Medulla oblongata (tissue), 1 donor: Measurements from ENCODE around the gene SSBP4.

ENCODE experiments used
- DNase-seq: peaks from one replicate; pipeline ENCODE4 v3.0.0-alpha.2; 2015; ENCODE audit errors: extremely low spot score

Gene SSBP4

DNA sequence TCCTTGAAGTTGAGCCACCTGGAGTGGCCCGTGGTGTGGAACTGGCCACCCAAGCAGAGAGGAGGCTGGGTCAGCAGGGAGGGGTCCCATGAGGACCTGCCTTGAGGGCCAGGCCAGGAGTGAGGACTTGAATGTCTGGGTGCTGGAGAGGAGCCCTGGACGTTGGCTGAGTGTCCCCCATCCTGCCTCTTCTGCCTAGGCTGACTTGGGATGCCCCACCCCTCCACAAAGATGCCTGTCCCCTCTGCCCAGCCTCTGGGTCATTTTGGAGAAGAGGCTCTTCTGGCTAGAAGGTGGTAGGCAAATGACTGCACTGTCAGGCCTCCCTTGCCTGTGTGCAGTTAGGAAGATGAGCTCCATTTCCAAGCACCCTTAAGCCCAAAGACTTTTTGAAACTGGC lies 1.7 kb downstream of the SSBP4 start:
- DNase-seq: no peak

DNA sequence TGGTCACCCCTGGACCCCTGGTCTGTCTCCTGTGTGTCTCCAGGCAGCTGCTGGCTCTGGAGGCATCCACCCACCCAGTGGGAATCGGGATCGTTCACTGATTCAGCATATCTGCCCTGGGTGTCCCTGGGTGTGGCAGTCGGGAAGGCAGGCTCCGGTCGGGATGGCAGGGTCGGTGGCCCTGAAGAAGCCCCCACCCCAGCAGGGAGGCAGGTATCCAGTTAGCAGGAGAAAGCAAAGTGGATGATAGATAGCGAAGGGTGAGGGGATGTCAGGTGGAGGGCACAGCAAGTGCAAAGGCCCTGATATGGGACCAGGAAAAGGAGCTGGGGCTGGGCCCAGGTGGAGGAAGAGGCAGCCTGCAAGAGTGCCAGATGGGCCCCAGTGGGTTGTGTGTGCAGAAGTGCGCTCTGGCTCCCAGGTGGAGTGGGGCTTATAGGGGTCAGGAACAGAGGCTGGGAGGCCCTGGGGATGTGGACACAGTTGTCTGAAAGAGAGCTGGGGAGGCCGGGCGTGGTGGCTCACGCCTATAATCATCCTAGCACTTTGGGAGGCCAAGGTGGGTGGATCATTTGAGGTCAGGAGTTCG lies 2.3 kb downstream of the SSBP4 start:
- DNase-seq: no peak

DNA sequence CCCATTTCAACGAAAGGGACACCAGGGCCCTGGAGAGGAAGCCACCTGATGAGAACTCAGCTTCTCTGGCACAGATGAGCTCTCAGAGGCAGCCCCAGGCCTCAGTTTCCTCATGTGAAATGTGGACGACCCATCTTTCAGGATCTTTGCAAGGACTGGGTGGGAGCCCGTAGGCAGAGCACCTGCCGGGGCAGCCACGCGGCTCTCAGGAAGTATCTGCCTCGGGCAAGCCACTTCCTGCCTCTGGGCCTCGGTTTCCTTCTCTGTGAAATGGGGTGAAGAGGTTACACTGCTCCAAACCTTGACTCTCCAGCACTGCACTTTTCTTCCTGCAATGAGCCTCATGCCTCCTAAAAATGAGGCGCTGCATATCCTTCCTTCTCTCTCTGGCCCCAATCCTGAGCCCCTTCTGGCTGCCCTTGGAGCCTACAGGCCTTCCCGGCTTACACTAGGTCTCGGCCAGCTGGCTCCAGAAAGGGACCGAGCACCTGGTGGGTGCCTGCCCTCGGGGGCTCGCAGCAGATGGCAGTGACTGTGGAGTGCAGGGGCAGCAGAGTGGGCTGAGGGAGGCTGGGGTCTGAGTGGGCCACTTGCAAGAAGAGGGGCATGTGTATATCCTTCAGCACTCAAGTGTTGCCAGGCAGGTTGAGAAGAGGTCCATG lies 3.5 kb downstream of the SSBP4 start:
- no peak for DNase-seq

DNA sequence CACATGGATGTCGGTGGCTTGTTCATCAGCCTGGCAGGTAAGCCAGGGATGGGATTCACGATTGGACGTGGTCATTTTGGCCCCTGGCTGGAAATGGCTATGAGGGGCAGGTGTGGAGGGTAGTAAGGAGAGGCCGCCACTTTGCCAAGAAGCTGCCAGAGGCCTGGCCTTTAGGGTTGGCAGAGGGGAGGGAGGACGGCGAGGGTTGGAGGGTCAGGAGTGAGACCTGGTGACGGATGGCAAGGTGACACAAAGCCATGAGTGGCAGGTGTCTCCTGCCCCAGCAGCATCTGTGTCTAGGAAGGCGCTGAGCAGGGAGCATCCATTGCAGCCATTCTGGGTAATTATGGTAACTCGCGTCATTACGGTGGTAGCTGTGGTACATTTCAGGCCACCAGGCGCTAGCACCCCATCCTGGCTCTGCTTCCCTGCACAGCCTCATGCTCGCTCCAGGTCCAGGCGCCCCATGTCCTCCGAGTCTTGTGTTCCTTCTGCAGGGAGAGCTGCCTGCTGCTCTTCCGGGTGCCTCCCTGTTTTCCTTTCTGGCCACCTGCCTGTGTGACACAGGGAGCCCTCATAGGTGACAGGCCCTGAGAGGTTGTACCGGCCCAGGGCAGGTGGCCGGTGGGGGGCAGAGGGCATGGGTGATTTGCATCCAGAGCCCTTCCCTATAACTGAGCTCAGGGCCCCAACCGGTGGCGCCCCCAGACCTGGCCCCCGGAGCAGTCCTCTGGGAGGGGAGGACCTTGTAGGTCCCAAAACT lies 4.2 kb downstream of the SSBP4 start:
- DNase-seq: no peak

DNA sequence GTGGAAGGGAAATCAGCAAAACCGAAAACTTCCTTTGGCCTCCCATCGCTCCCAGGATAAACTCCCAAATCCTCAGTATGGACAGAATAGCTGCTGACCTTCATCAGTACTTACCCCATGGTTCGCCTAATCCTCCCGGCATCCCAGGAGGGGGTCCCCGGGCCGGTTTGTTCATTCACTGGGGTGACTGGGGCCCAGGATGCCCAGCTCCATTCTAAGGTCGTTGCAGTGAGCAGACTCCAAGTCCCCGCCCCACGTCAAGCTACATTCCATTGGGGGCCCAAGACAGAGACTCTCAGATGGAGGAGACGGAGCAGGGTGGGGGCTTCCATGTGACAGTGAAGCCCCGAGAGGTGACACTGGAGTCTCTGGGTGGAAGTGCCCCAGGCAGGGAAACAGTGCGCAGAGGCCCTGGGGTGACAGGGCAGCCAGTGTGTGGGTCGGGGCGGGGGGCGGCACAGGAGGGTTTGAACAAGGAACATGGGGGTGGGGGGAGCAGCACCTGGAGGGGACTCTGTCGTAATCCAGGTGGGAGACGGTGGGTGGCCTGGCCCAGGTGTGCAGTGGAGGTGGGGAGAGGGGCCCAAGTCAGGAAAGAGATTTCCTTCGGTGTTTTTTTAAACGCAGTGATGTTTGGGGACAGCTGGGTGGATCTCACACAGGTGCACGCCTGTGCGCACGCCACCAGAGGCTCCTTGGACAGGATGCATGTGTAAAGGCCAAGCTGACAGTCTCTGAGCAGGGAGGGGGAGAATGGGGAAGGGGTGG lies 5.1 kb downstream of the SSBP4 start:
- no peak for DNase-seq

DNA sequence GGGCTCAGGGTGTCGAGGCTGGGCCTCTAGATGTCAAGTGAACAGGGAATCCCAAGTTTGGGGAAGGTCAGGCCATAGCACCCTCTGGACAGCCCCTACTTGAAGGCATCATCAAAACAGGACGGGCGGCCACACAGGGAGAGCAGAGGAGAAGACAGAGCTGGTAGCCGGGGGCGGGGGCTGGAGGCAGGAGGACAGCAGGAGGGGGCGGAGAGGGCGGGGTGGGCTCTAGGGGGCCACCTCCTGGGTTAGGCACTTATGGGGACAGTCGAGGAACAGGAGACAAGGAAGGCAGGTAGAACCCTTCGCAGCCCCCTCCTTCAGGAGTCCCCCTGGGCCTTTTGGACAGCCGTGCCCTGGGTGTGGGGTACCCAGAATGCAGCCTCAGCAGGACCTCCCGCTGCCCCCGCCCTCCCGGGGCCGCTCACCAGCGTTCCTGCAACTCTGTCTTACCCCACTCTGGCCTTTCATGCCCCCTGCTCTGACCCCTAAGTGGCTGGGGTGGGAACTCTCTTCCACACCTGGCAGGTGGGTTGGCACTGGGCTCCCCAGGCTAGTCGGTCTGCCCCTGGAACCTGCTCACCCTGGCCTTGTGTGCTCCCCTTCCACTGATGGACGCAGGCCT lies 5.8 kb downstream of the SSBP4 start:
- no peak for DNase-seq

DNA sequence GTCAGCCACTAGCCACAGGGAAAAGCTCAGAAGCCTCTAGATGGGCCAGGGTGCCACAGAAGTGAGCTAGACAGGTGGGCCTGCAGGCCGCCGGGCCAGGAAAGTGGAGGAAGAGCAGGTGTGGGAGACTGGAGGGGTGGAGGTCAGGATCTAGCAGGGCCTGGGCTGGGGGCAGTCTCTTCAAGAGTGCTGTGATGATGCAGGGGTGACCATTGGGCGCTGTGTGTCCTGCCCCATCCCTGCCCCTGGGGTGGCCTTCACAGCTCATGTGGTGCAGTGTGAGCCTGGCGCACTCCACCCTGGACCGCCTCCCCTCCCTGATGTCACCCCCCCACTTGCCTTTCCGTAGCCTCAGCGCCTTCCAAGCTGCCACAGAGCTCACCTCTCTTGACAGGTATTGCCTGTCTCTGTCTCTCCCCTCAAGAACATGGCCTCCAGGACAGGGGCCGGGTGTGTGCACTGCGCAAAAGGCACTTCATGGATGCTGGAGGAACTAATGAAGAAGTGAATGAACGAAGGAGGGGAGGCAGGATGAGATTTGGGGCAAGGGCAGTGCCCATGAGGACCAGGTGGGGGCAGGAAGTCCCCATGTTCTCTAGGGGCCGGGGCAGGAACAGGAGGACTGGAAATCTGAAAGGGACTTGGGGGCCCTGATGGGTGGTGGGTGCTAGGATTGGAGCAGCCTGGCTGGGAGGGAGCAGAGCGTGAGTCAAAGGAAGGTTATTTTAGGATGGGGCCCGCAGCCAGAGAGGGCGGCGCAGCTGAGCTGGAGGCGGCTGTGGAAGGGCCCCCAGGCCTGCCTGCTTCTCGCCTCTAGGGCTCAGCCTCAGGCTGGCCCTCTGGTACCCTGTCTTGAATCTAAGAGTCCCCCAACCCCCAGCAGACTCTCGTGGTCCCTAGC lies 6.6 kb downstream of the SSBP4 start:
- DNase-seq: no peak

DNA sequence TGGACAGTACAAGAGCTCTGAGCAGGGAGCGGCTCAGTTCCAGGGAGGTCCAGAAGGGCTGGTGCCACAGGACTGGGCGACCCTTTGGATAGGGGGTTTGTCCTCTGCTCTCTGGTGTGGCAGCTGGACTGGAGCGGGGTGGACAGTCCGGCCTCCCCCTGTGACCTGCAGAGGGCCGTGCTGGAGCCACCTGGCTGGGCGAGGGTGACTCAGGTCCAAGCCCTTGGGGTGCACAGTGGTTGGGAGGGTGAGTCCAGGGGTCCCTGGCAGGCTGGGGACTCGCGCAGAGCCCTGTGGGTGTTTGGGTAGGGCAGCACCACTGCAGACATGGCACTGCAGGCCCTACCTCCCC lies 7.2 kb downstream of the SSBP4 start:
- DNase-seq: no peak

DNA sequence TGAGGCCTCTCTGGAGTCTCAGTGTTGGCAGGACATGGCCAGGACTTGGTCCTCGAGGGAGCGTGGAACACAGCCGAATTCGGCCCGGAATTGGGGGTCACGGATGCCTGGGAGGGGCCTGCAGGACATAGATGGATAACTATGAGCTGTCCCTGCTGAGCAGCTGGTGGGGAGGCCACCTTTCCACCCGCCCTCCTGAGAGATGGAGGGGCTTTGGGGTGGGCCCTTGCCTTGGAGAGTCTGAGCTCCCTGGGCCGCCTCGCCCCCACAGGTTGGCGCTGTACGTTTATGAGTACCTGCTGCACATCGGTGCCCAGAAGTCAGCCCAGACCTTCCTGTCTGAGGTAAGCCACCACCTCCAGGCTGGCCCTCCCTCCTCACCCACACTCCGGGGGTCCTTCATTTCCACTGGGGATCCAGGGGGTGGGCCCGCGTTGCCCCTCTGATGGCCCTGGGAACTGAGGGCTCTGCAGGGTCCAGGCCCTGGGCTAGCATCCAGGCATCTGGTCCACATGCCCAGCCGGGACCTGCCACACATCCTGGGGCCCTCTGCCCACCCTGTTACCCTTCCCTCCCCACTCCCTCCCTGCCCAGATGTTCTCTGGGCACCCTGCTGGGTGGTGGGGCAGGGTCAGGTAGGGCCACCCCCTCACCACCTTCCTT lies 8.0 kb downstream of the SSBP4 start:
- DNase-seq: no peak

DNA sequence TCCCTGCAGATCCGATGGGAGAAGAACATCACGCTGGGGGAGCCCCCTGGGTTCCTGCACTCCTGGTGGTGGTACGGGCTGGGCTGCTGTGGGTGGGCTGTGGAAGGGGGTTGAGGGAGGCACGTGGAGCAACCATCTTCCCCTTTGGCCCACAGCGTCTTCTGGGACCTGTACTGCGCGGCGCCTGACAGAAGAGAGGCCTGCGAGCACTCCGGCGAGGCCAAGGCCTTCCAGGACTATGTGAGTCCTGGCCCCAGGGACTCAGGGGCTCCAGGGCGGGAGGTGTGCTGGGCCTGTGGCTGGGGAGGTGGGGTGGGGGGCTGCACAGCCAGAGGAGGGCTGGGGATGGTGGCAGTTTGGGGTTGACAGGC lies 8.5 kb downstream of the SSBP4 start:
- no peak for DNase-seq

DNA sequence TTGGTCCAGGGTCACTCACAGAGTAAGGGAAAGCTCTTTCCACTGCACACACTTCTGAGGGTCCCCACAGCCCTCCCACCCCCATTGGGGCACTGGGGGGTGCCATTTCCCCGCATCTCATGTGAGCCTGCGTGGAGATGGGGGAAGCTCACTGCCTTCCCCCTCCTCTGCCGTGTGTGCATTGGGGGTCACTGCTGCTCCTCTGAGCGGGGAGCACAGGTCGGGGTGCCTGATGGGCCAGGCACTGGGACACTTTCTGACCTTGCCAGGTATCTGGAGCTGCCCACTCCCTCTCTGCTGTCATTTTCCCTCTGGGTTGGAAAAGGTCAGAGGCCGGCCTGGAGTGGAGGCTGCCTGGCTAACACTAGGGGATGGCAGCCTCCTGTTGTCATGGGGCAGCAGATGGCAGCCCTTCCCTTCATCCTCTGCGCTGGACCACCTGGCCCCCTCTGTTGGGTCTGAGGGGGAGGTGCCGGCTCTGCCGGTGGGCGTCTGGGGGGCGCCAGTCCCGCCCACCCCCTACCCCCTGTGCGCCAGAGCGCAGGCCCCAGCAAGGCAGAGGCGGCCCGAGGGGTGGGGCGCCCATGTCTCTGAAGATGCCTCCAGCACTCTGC lies 9.1 kb downstream of the SSBP4 start:
- DNase-seq: no peak

DNA sequence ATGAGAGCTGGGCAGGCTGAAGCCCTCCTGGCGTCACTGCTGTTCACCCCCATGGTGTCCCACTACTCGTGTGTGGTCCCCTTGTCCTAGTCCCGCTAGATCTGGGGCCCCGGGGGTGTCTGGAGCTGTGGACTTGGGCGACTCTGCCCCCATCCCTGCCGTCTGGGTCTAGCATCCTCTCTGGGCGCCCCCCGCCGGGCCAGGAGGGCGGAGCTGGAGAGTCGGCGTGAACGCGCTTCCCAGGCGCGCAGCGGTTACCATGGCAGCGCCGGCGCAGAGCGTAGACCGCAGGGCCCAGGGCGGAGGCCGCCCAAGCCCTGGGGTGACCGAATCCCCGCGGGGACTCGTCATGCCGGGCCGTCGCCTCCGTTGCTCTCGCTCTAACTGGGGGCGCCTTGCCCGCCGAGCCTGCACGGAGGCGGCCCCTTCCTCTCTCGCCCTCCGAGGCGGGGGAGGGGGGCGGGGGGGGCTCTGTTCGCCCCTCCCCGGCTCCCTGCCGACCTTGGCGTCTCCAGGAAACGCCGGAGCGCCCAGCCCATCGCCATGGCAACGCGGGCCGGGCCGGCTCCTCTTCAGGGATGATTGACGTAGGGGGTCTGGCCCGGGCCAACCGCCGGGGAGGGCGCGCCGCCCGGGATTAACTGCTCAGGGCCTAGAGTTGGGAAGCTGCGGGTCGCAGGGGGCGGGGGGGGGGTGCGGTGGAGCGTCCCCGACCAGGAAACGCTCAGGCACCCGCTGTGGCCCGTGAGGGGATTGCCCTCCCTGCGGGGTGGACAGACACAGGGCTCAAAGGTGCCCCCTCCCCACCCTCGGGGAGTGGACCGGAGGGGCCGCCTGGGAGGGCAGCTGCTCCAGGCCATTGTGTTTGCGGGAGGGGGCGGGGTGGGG lies 9.8 kb downstream of the SSBP4 start:
- peak; percentile 59 for DNase-seq

DNA sequence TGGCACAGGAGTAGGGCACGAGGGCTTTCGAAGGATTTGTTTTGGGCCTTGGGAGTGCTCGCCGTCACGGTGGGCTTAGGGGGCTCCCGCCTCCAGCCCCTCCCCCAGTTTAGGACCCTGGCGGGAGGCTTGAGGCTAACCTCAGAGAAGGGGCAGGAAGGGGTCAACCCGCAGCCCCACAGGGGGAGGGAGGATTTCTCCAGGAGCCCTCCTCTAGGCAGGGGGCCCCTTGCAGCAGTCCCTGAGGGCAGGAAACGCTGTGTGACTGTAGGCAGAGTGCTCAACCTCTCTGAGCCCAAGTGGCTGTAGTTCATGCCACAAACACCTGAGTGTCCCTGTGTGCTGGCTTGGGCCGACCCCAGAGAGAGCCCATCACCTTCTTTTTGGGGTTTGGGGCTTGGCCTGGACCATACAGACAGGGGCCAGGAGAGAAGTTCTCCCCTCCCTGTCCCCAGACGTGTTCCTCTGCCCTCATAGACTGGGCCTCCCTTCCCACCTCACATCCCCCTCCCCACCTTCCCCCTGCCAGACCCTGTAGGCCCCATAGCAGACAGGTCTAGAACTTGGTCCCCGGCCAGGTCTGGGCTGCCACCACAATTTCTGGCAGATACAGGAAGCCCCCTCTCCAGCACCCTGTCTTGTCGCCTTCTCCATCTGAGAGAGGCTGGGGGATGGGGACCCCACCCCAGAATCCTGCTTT lies 10.7 kb downstream of the SSBP4 start:
- DNase-seq: no peak

DNA sequence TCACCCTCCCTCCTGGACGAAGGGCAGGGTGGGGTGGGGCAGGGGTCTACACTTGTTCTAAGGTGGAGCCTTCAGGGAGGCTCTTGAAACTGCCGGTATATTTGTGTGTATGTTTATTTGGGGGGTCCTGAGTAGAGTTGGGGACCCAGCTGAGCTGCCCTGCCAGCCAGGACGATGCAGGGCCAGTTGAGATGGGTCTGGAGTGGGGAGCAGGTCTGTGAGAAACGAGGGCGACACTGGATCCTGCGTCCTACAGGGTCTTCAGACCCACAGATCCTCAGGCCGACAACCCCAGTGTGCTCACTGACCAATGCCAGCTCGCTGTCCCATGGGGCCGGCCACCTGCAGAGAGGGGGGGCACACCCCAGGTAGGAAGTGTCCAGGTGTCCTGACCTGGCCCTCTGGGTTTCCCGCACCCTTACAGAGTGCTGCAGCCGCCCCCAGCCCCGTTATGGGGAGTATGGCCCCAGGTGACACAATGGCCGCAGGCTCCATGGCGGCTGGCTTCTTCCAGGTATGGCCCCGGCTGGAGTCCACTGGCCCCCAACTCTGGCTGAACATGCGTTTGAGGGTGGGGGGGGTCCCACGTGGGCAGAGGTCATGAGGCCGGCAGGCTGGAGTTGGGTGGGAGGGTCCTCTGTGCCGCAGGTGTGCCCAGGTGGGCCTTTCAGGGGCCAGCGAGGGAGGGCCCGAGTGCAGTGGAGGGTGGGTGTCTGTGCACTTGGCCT lies 11.4 kb downstream of the SSBP4 start:
- no peak for DNase-seq

DNA sequence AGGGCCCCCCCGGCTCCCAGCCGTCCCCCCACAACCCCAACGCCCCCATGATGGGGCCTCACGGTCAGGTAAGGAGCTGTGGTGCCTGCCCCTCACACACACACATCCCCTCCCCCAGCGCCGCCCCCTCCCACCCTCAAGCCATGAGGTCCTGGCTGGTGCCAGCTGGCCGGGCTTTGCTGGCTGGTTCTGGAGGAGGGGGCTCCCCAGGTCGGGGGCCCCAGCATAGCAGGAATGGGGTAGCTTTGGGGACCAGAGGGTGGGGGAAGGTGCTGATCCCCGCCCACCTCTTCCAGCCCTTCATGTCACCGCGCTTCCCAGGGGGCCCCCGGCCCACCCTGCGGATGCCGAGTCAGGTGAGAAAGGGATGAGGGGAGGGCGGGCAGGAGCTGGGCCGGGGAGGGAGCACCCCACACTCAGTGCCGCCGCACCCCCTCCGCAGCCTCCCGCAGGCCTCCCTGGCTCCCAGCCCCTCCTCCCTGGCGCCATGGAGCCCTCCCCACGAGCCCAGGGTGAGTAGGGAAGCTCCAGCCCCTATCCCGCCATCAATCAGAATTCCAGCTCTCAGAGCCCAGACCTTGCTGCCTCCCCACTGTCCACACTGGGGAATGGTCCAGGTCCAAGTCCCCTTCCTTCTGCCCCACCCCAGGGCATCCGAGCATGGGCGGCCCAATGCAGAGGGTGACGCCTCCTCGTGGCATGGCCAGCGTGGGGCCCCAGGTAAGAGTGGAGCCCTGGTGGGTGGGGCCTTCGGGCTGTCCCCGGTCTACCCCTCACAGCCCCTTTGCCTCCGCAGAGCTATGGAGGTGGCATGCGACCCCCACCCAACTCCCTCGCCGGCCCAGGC lies 12.4 kb downstream of the SSBP4 start:
- DNase-seq: no peak

DNA sequence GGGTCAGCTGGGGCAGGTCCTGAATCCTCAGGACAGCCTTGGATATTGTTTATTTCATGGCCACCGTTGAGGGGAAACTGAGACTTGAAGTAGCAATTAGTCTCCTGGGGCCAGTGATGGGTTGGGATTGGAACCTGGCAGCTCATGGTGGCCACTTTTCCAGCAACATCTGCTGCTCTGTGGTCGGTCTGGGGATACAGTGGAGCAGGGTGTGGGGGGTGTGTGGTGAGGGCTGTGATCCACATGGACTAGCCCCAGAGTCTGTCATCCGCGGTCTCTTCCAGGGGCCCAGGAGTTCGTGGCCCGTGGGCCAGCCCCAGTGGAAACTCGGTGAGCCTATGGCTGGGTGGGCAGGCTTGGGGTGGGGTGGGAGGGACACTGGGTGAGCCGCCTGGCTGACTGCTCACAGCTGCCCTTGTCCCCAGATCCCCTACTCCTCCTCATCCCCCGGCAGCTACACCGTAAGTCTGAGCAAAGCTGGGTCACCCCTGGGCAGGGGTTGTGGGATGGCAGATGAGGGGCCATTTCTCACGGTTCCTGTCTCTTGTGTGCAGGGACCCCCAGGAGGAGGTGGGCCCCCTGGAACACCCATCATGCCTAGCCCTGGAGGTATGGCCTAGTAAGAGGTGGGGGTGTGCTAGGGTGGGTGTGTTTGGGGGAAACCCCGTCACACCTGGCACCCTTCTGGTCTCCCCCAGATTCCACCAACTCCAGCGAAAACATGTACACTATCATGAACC lies 13.2 kb downstream of the SSBP4 start:
- DNase-seq: no peak
